ENCODE data around the gene OBP2B. TPM values are rescaled to one million over a fixed set of nuclear protein-coding genes. Genes with fewer than 3 reads are reported as not detected.
A peak's percentile ranks its signal among the peaks of the same experiment; 100 is the strongest.

OBP2B gene
- total and polyA plus RNA-seq, 9 of the 15 experiments (the other 6 are each of a cell fraction or from before 2014, with no cell fraction given) = not detected

DNA sequence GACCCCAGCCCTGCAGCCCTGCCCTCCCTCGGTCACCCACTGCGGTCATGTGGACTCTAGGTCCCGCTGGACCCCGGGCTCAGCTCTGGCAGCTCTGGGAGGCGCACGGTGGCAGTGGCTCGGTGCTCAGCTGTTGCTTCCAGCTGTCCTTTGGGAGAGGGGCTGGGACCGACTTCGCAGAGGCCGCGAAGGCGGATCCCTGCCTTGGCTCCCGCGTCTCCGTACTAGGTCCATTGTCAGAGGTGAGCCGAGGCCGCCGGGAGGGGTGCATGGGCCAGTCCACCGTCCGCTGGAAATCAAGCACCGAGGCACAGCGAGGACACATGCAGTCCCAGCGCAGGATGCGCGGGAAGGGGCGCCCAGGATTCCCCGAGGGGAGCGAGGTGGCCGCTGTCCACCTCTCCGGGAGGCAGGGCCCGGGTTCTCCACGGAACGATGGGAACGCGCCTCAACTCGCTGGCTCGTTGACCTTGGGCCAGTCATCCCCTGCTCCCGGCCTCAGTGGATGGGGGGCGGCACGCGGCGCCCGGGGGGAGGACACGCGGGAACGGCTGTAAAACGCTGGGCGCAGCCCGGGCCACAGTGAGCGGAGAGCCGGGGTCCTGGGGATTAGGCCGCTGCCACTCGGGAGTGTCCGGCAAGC is 46.1 kb downstream of the OBP2B start:
- H3K4me3 ChIP-seq = peak overlapping the region; percentile 76
- ChIA-PET CTCF (ENCODE audit: low intra/inter-chr PET ratio) (no interaction called here), POLR2A (interaction anchor here (0.5 to 1.4 kb wide), 3 partner anchors 8 to 73 kb away, joined by 3 to 4 read pairs (median 4); no protein-coding TSS in a partner anchor)
- BruUV-seq (replicated peaks) = no TSS peak
- H3K9me1 ChIP-seq (ENCODE audit: control insufficient read depth, insufficient read depth, low read length) = no peaks in the 10 kb centered on the region
- FAIRE-seq (no peak), ATAC-seq (peak; percentile 3; the same call in 2 of the 3 replicates), DNase-seq (ENCODE audit: extremely low read depth in 1 of 4, low spot score in 3 of 4) (peak in 1 of 4 experiments; percentile 48)
- no peaks in the 10 kb centered on the region for H4K20me1 ChIP-seq (replicated peaks; ENCODE audit: control insufficient read depth, insufficient read depth, low read length)
- WGBS (ENCODE audit: insufficient coverage, low coverage, missing lambda C conversion rate) = 45% methylated on average over 38 of the region's 54 CpGs
- peaks cover 33 to 60% of the 10 kb centered on the region in 2 experiments; a peak in 4 of 5 replicates for H3K4me1 ChIP-seq (replicated peaks in 1 of 2; ENCODE audit: control insufficient read depth in 2 of 2, insufficient read depth in 2 of 2, low read length in 2 of 2)
- no peak overlapping the region; the same call in 2 of the 3 replicates for H3K27ac ChIP-seq (ENCODE audit: extremely low read depth, low read depth, low read length)
- peak overlapping the region; percentile 81 for H3K4me2 ChIP-seq (ENCODE audit: insufficient read depth, low read length)
- H2AFZ ChIP-seq (ENCODE audit: low read depth, low read length) = peak overlapping the region; percentile 92
- no peaks in the 10 kb centered on the region for H3K27me3 ChIP-seq (ENCODE audit: control insufficient read depth in 2 of 2, insufficient read depth in 2 of 2, low read length in 2 of 2)
- peaks cover 22% of the 10 kb centered on the region for H3K36me3 ChIP-seq (ENCODE audit: control insufficient read depth, insufficient read depth, low read length)
- intact Hi-C loops (cut with micrococcal nuclease) = no loop called here
- peak overlapping the region; percentile 74 to 94 for H3K9ac ChIP-seq (ENCODE audit: insufficient read depth in 1 of 2, low read depth in 2 of 2, low read length in 2 of 2)
- H3K79me2 ChIP-seq (ENCODE audit: control insufficient read depth, insufficient read depth, low read length) = peaks cover 19% of the 10 kb centered on the region
- in situ Hi-C loops (cut with MboI) = no loop called here
- no peaks in the 10 kb centered on the region for H3K9me3 ChIP-seq (replicated peaks; ENCODE audit: control insufficient read depth, insufficient read depth, low read depth, low read length)
- no peak for TF ChIP-seq ZNF583 (CRISPR knock-in tag; IDR thresholded peaks at IDR 0.05)
- TF ChIP-seq FOXP1 (CRISPR knock-in tag; IDR thresholded peaks at IDR 0.05) = peak; percentile 4; the same call in 1 of the 2 replicates
- TF ChIP-seq RBBP5 (IDR thresholded peaks at IDR 0.05; ENCODE audit: borderline replicate concordance, insufficient read depth, low read length, poor library complexity, severe bottlenecking) = peak; percentile 38
- TF ChIP-seq, protein P1, sequence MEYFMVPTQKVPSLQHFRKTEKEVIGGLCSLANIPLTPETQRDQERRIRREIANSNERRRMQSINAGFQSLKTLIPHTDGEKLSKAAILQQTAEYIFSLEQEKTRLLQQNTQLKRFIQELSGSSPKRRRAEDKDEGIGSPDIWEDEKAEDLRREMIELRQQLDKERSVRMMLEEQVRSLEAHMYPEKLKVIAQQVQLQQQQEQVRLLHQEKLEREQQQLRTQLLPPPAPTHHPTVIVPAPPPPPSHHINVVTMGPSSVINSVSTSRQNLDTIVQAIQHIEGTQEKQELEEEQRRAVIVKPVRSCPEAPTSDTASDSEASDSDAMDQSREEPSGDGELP (CRISPR knock-in tag; IDR thresholded peaks at IDR 0.05; ENCODE audit: borderline replicate concordance) = peak; percentile 56; the same call in 1 of the 2 replicates
- TF ChIP-seq ZNF347 (CRISPR knock-in tag; IDR thresholded peaks at IDR 0.05; ENCODE audit: low read depth) = no peak
- TF ChIP-seq MGA (IDR thresholded peaks at IDR 0.05) = peak; percentile 66
- TF ChIP-seq, protein P2, sequence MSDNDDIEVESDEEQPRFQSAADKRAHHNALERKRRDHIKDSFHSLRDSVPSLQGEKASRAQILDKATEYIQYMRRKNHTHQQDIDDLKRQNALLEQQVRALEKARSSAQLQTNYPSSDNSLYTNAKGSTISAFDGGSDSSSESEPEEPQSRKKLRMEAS (CRISPR knock-in tag; IDR thresholded peaks at IDR 0.05) = peak; percentile 37

Measured in K562 (cell line).